CD14-positive monocyte (primary cell): ENCODE results near the gene EGFR. TPM values are rescaled to one million over a fixed set of nuclear protein-coding genes. Genes with fewer than 3 reads are reported as not detected.

ENCODE experiments used
- DNase-seq, 3 donors: peaks; one replicate each; pipeline ENCODE4 v3.0.0-alpha.2; 2011 to 2022
- H2AFZ ChIP-seq: 2 replicates; pipeline ENCODE4 v1.6.0; 2012; ENCODE audit warnings: mild to moderate bottlenecking, low read depth, low read length, inconsistent platforms; ENCODE audit not compliant: insufficient read depth, poor library complexity, severe bottlenecking
- H3K27ac ChIP-seq, 2 donors: 1 replicate in 1 of 2; 2 replicates in 1 of 2; pipeline ENCODE4 v1.5.1; 2012 to 2013; ENCODE audit warnings: low read length in 2 of 2, control low read depth in 1 of 2, inconsistent platforms in 1 of 2, low read depth in 1 of 2, mild to moderate bottlenecking in 1 of 2
- H3K27me3 ChIP-seq, 2 donors: one replicate each; pipeline versions ENCODE4 v1.6.0 to v1.6.1; 2011 to 2013; ENCODE audit warnings: low read length in 2 of 2; ENCODE audit not compliant: control insufficient read depth in 2 of 2, insufficient read depth in 2 of 2
- H3K36me3 ChIP-seq, 2 donors: replicated peaks in 1 of 2; 1 replicate in 1 of 2; 2 replicates in 1 of 2; pipeline versions ENCODE4 v1.5.1 to v1.6.1; 2012 to 2013; ENCODE audit warnings: low read length in 2 of 2, control low read depth in 1 of 2, inconsistent platforms in 1 of 2, mild to moderate bottlenecking in 1 of 2; ENCODE audit not compliant: insufficient read depth in 2 of 2, control insufficient read depth in 1 of 2
- H3K4me1 ChIP-seq, 2 donors: 1 replicate in 1 of 2; 2 replicates in 1 of 2; pipeline versions ENCODE4 v1.5.1 to v1.6.1; 2012 to 2013; ENCODE audit warnings: low read length in 2 of 2, control low read depth in 1 of 2, inconsistent platforms in 1 of 2, mild to moderate bottlenecking in 1 of 2, moderate library complexity in 1 of 2; ENCODE audit not compliant: insufficient read depth in 2 of 2, control insufficient read depth in 1 of 2
- H3K4me2 ChIP-seq: replicated peaks from 2 replicates; pipeline ENCODE3; 2012; ENCODE audit warnings: low read length, moderate library complexity, mild to moderate bottlenecking; ENCODE audit not compliant: poor library complexity, severe bottlenecking; ENCODE audit errors: extremely low read depth
- H3K4me3 ChIP-seq, 3 experiments: fragments of 200-600 bp in 1 of 3; sonication (generic) in 1 of 3; replicated peaks in 1 of 3; 1 replicate in 2 of 3; 2 replicates in 1 of 3; pipeline ENCODE4 v1.5.1; 2011 to 2013; ENCODE audit warnings: low read length in 3 of 3, mild to moderate bottlenecking in 3 of 3, control low read depth in 2 of 3, low read depth in 2 of 3, inconsistent platforms in 1 of 3, moderate library complexity in 1 of 3
- H3K79me2 ChIP-seq: 2 replicates; pipeline ENCODE4 v1.6.0; 2012; ENCODE audit warnings: mild to moderate bottlenecking, control low read depth, inconsistent platforms, low read length, moderate library complexity; ENCODE audit not compliant: insufficient read depth
- H3K9ac ChIP-seq: 2 replicates; pipeline ENCODE4 v1.6.0; 2017; ENCODE audit warnings: low read length, mild to moderate bottlenecking; ENCODE audit not compliant: insufficient read depth, poor library complexity, severe bottlenecking
- H3K9me3 ChIP-seq, 2 donors: replicated peaks in 1 of 2; 1 replicate in 1 of 2; 2 replicates in 1 of 2; pipeline versions ENCODE4 v1.5.1 to v1.6.1; 2012 to 2013; ENCODE audit warnings: low read length in 2 of 2, control low read depth in 1 of 2; ENCODE audit not compliant: control insufficient read depth in 1 of 2, insufficient read depth in 1 of 2
- H4K20me1 ChIP-seq: 2 replicates; pipeline ENCODE4 v1.6.0; 2012; ENCODE audit warnings: mild to moderate bottlenecking, low read length, control low read depth, moderate library complexity; ENCODE audit not compliant: insufficient read depth
- H3K27ac Mint-ChIP-seq, 7 donors: one replicate each; pipeline ENCODE4 v1.8.0; 2020; ENCODE audit warnings: mild to moderate bottlenecking in 7 of 7, mixed read lengths in 7 of 7, moderate library complexity in 6 of 7, inconsistent platforms in 2 of 7
- H3K27me3 Mint-ChIP-seq, 3 donors: one replicate each; pipeline ENCODE4 v1.8.0; 2021 to 2022; ENCODE audit warnings: low read depth in 3 of 3, mild to moderate bottlenecking in 3 of 3, mixed read lengths in 3 of 3, moderate library complexity in 3 of 3, inconsistent platforms in 1 of 3
- H3K36me3 Mint-ChIP-seq, 2 donors: one replicate each; pipeline ENCODE4 v1.8.0; 2020; ENCODE audit warnings: mixed read lengths in 2 of 2, inconsistent platforms in 1 of 2, mild to moderate bottlenecking in 1 of 2
- H3K4me1 Mint-ChIP-seq: one replicate; pipeline ENCODE4 v1.8.0; 2020; ENCODE audit warnings: mild to moderate bottlenecking, mixed read lengths
- H3K4me3 Mint-ChIP-seq, 2 donors: one replicate each; pipeline ENCODE4 v1.8.0; 2020; ENCODE audit warnings: mild to moderate bottlenecking in 2 of 2, mixed read lengths in 2 of 2, moderate library complexity in 1 of 2
- H3K9me3 Mint-ChIP-seq, 7 donors: one replicate each; pipeline ENCODE4 v1.8.0; 2020 to 2022; ENCODE audit warnings: mixed read lengths in 7 of 7, mild to moderate bottlenecking in 6 of 7, moderate library complexity in 6 of 7, inconsistent platforms in 2 of 7
- CTCF ChIP-seq: fragments of 200-600 bp; IDR thresholded peaks from one replicate; pipeline ENCODE4 v1.8.0; 2022; ENCODE audit warnings: antibody characterized with exemption, mild to moderate bottlenecking
- WGBS: methylation state at CpG from one replicate; pipeline ENCODE4 v1.1.5; 2013; ENCODE audit warnings: missing lambda C conversion rate; ENCODE audit not compliant: insufficient coverage; 5-methylcytosine and 5-hydroxymethylcytosine counted together
- intact Hi-C, 2 donors: fragments of 100-400 bp; cut with micrococcal nuclease; formaldehyde crosslinking; loops; one replicate each; pipeline versions ENCODE4 v1.15.0 to v1.15.1; 2023
- polyA plus RNA-seq, 3 donors: library from polyadenylated mRNA; depleted of rRNA in 1 of 3; unstranded in 2 of 3; stranded (reverse) in 1 of 3; fragments of 300-500 nt in 2 of 3; fragments of >200 nt in 1 of 3; fragmentation: Illumina TruSeq in 2 of 3; gene quantifications; 1 replicate in 2 of 3; 2 replicates in 1 of 3; pipeline ENCODE4 v1.2.3, GENCODE V29; 2012 to 2021

Gene EGFR
- polyA plus RNA-seq, 3 donors, result not detected

DNA sequence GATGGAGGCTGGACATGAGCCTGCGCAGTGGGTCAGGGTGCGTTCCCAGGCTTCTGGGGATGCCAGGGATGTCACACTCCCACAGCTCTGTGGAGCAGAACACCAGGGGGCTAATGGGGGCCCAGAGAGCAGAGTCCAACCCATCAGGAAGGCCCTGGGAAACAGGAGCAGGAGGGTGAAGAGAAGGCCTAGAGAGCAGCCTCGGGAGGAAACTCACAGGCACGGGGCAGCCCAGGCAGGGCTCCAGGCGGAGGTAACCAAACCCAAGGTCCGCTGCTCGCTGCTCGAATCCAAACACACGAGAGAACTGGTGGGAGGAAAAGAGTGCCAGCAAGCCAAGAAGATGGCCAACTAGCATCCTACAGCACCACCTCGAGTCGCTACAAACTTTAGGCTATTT is 215.6 kb downstream of the EGFR start:
- H3K27me3 Mint-ChIP-seq, result peaks cover 3 to 5% (median 4%) of the 10 kb centered on the region in 3 donors
- no peak for DNase-seq
- no peak overlapping the region for H2AFZ ChIP-seq
- H3K27me3 ChIP-seq, result no peaks in the 10 kb centered on the region
- no peak overlapping the region for H3K4me3 Mint-ChIP-seq
- peaks cover 0 to 8% (median 4%) of the 10 kb centered on the region in 7 donors for H3K9me3 Mint-ChIP-seq
- H3K79me2 ChIP-seq, result no peaks in the 10 kb centered on the region
- no peak overlapping the region for H3K27ac ChIP-seq
- H3K4me1 ChIP-seq, result no peaks in the 10 kb centered on the region
- peaks cover 0 to 4% of the 10 kb centered on the region in 2 donors for H3K9me3 ChIP-seq
- no peaks in the 10 kb centered on the region for H3K4me1 Mint-ChIP-seq
- no peak overlapping the region for H3K9ac ChIP-seq
- H3K4me2 ChIP-seq, result no peak overlapping the region
- H3K36me3 ChIP-seq, result no peaks in the 10 kb centered on the region
- 94% methylated on average over 10 of the region's 11 CpGs for WGBS
- no peak overlapping the region for H3K27ac Mint-ChIP-seq
- intact Hi-C loops, result no loop called here
- H4K20me1 ChIP-seq, result no peaks in the 10 kb centered on the region
- no peak overlapping the region for H3K4me3 ChIP-seq
- H3K36me3 Mint-ChIP-seq, result no peaks in the 10 kb centered on the region
- TF ChIP-seq CTCF, result no peak

DNA sequence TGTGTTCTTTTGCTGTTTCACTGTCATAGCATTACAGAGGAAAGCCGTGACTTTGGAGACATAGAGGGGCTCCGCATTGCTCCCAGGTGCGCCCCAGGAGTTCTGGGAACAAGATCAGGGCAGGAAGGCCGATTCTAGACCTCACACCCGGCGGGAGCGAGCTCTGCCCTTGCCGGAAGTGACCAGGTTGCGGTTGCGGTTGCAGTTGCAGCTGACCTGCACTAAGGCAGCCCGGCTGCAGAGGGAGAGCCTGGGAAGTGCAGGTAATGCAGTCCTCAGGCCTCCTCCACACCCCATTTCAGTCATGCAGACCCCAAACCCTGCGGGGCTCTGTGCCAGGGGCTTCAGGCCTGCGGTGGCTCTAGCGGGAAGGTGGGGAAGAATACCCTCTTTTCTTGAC is 216.3 kb downstream of the EGFR start:
- no peaks in the 10 kb centered on the region for H3K36me3 ChIP-seq
- H4K20me1 ChIP-seq, result no peaks in the 10 kb centered on the region
- no peak for DNase-seq
- Mint-ChIP-seq H3K4me3 (no peak overlapping the region), H3K27me3 (peaks cover 3 to 7% (median 6%) of the 10 kb centered on the region in 3 donors), H3K4me1 (no peaks in the 10 kb centered on the region), H3K36me3 (no peaks in the 10 kb centered on the region), H3K27ac (no peak overlapping the region), H3K9me3 (peaks cover 0 to 8% (median 4%) of the 10 kb centered on the region in 7 donors)
- no peak overlapping the region for H3K4me3 ChIP-seq
- no peak overlapping the region for H2AFZ ChIP-seq
- no peak overlapping the region for H3K4me2 ChIP-seq
- no peaks in the 10 kb centered on the region for H3K4me1 ChIP-seq
- intact Hi-C loops, result no loop called here
- no peaks in the 10 kb centered on the region for H3K27me3 ChIP-seq
- 85% methylated on average over 12 of the region's 14 CpGs for WGBS
- H3K9ac ChIP-seq, result no peak overlapping the region
- H3K9me3 ChIP-seq, result peaks cover 0 to 4% of the 10 kb centered on the region in 2 donors
- no peaks in the 10 kb centered on the region for H3K79me2 ChIP-seq
- H3K27ac ChIP-seq, result no peak overlapping the region
- TF ChIP-seq CTCF, result no peak
